ENCODE data around the gene RAB20. TPM values are rescaled to one million over a fixed set of nuclear protein-coding genes. Genes with fewer than 3 reads are reported as not detected.
A peak's percentile ranks its signal among the peaks of the same experiment; 100 is the strongest.

RAB20 gene
- total and polyA plus RNA-seq, 9 of the 15 experiments (the other 6 are each of a cell fraction or from before 2014, with no cell fraction given), result 0.62 to 9.2 (median 5.4) TPM

DNA sequence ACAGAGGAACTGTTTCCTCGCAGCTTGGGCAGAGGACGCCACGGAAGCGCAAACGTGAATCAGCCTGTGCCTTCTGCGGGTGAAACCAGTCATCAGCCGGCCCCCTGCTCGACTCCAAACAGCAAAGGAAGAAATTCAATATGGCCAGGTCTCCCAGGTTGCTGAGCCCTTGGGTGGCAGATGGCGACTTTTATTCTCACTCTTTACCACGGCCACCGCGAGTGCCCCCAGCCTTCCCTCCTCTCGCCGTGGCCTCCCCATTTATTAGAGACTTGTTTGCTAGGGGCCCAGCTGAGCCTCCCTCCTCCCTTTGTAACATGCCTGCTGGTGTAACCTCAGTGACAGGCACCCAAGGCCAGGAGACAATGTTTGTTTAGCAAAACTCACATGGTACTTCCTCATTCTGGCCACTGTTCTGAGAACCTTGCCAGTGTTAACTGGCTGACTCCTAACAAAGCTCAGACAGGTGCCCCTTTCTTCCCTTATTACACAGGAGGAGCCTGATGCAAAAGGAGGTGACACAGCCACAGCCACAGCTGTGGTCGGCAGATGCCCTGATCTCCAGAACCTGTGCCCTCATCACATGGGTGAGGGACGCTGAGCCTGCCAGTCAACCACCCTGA lies 5.8 kb downstream of the RAB20 start:
- no peak; the same call in 2 of the 3 replicates for ATAC-seq
- WGBS (ENCODE audit: insufficient coverage, low coverage, missing lambda C conversion rate), result 58% methylated on average over 6 of the region's 16 CpGs
- in situ Hi-C loops (cut with MboI) (no loop called here), intact Hi-C loops (cut with micrococcal nuclease) (no loop called here)
- CTCF ChIA-PET (ENCODE audit: low intra/inter-chr PET ratio), result no interaction called here
- Histone ChIP-seq H3K4me2 (ENCODE audit: insufficient read depth, low read length) (no peak overlapping the region), H3K27me3 (ENCODE audit: control insufficient read depth in 2 of 2, insufficient read depth in 2 of 2, low read length in 2 of 2) (no peaks in the 10 kb centered on the region), H3K36me3 (ENCODE audit: control insufficient read depth, insufficient read depth, low read length) (peaks cover 4% of the 10 kb centered on the region; the same call in 1 of the 3 replicates), H3K4me1 (replicated peaks in 1 of 2; ENCODE audit: control insufficient read depth in 2 of 2, insufficient read depth in 2 of 2, low read length in 2 of 2) (peaks cover 7 to 26% of the 10 kb centered on the region in 2 experiments; a peak in 4 of 5 replicates), H3K4me3 (no peak overlapping the region), H4K20me1 (replicated peaks; ENCODE audit: control insufficient read depth, insufficient read depth, low read length) (no peaks in the 10 kb centered on the region), H3K9me1 (ENCODE audit: control insufficient read depth, insufficient read depth, low read length) (no peaks in the 10 kb centered on the region), H3K9ac (ENCODE audit: insufficient read depth in 1 of 2, low read depth in 2 of 2, low read length in 2 of 2) (peak overlapping the region in 1 of 2 experiments; percentile 52; a peak in 2 of 4 replicates), H3K27ac (ENCODE audit: extremely low read depth, low read depth, low read length) (no peak overlapping the region), H3K79me2 (ENCODE audit: control insufficient read depth, insufficient read depth, low read length) (peaks cover 29% of the 10 kb centered on the region), H3K9me3 (replicated peaks; ENCODE audit: control insufficient read depth, insufficient read depth, low read depth, low read length) (no peaks in the 10 kb centered on the region), H2AFZ (ENCODE audit: low read depth, low read length) (no peak overlapping the region)
- no peak for FAIRE-seq
- POLR2A ChIA-PET, result interaction anchor here (0.6 to 0.8 kb wide), 3 partner anchors 30 to 245 kb away, joined by 3 to 4 read pairs (median 3); no protein-coding TSS in a partner anchor
- BruUV-seq (replicated peaks), result no TSS peak
- no peak for DNase-seq (ENCODE audit: extremely low read depth in 1 of 4, low spot score in 3 of 4)
- TF ChIP-seq XRCC5 (IDR thresholded peaks at IDR 0.05; ENCODE audit: low read depth, low read length) (no peak), GATAD2B (IDR thresholded peaks at IDR 0.05; ENCODE audit: borderline replicate concordance) (no peak), LCOR (CRISPR knock-in tag; IDR thresholded peaks at IDR 0.05) (no peak), SPI1 (IDR thresholded peaks at IDR 0.05; ENCODE audit: borderline replicate concordance, low read depth, low read length) (peak; percentile 47; the same call in 1 of the 2 replicates)
- TF ChIP-seq, protein P1, sequence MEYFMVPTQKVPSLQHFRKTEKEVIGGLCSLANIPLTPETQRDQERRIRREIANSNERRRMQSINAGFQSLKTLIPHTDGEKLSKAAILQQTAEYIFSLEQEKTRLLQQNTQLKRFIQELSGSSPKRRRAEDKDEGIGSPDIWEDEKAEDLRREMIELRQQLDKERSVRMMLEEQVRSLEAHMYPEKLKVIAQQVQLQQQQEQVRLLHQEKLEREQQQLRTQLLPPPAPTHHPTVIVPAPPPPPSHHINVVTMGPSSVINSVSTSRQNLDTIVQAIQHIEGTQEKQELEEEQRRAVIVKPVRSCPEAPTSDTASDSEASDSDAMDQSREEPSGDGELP (CRISPR knock-in tag; IDR thresholded peaks at IDR 0.05; ENCODE audit: borderline replicate concordance), result 0 out of 2 replicates have a peak, but pooled peaks have one; percentile 12
